Stimulated activated CD4-positive, alpha-beta T cell treated with anti-CD3 and anti-CD28 coated beads, Interleukin-15, amount 100 ng/mL, for 24 hours (primary cell): Measurements from ENCODE around the gene SEC62.

Experiments used
- DNase-seq: peaks from one replicate; pipeline ENCODE4 v3.0.0-alpha.2; 2020

Gene SEC62

GRCh38 chr3:169966428-169966950, at the start of gene SEC62:
SEC62 (plus strand) TSS chr3:169966807; CDS start chr3:169966823, 16 bp downstream.
- DNase-seq, result peak; percentile 96

GRCh38 chr3:169923189-169923588, 43.4 kb upstream of the SEC62 start:
- DNase-seq, result no peak

- no peak for DNase-seq
Measured at GRCh38 chr3:169923831-169924230, 42.8 kb upstream of the SEC62 start.

GRCh38 chr3:169929830-169930519, 36.6 kb upstream of the SEC62 start:
- DNase-seq, result no peak

GRCh38 chr3:169930843-169931242, 35.8 kb upstream of the SEC62 start:
- no peak for DNase-seq

GRCh38 chr3:169931747-169932520, 34.7 kb upstream of the SEC62 start:
- no peak for DNase-seq

- no peak for DNase-seq
Measured at GRCh38 chr3:169939320-169939719, 27.3 kb upstream of the SEC62 start.

GRCh38 chr3:169939751-169940150, 26.9 kb upstream of the SEC62 start:
- no peak for DNase-seq

GRCh38 chr3:169940470-169941181, 26.0 kb upstream of the SEC62 start:
- no peak for DNase-seq

- DNase-seq, result peak; percentile 59
Measured at GRCh38 chr3:169945313-169945712, 21.3 kb upstream of the SEC62 start.

GRCh38 chr3:169946336-169946735, 20.3 kb upstream of the SEC62 start:
- no peak for DNase-seq

GRCh38 chr3:169948559-169949448, 17.8 kb upstream of the SEC62 start:
- DNase-seq, result no peak

- DNase-seq, result no peak
Measured at GRCh38 chr3:169952045-169952444, 14.6 kb upstream of the SEC62 start.

GRCh38 chr3:169953462-169954141, 13.0 kb upstream of the SEC62 start:
- DNase-seq, result no peak

- no peak for DNase-seq
Measured at GRCh38 chr3:169954142-169954756, 12.4 kb upstream of the SEC62 start.

- DNase-seq, result no peak
Measured at GRCh38 chr3:169955406-169955805, 11.2 kb upstream of the SEC62 start.

- no peak for DNase-seq
Measured at GRCh38 chr3:169964176-169964575, 2.4 kb upstream of the SEC62 start.

GRCh38 chr3:169965562-169966427, 812 bp upstream of the SEC62 start:
- no peak for DNase-seq

- DNase-seq, result peak; percentile 51
Measured at GRCh38 chr3:169966951-169967915, 626 bp downstream of the SEC62 start.
